HepG2 (cell line): ENCODE results near the gene SPHK1. TPM values are rescaled to one million over a fixed set of nuclear protein-coding genes. Genes with fewer than 3 reads are reported as not detected.

Experiments used
- ATAC-seq: fragments of 200-7000 bp; cut with Tn5 transposase; 3 replicates; pipeline ENCODE4 v1.9.1; 2020; ENCODE audit warnings: mild to moderate bottlenecking, moderate library complexity
- BruUV-seq: library from RNA; stranded (reverse); fragments of 400-500 nt; replicated peaks from 2 replicates; lab custom pipeline; 2021; lab: Mats Ljungman, UMichigan
- CTCF ChIA-PET: fragments of 300-600 bp; formaldehyde crosslinking; extraction: SDS; loops from one replicate; lab custom pipeline; 2021; ENCODE audit warnings: low total read pairs, inconsistent platforms, low intra/inter-chr PET ratio; lab: Yijun Ruan, JAX
- POLR2A ChIA-PET: fragments of 350-600 bp; sonication (Branson Sonifier 250); formaldehyde crosslinking; loops from one replicate; lab custom pipeline; 2020; ENCODE audit warnings: antibody characterized with exemption, inconsistent platforms; lab: Yijun Ruan, JAX
- DNase-seq: peaks from one replicate; pipeline ENCODE4 v3.0.0-alpha.2; 2015; ENCODE audit warnings: low spot score
- FAIRE-seq: peaks from 3 replicates; lab custom pipeline; 2011; peaks lifted over from hg19 to GRCh38; lab: Jason Lieb, UNC
- H2AFZ ChIP-seq: one replicate; pipeline ENCODE4 v1.6.1; 2011; ENCODE audit warnings: low read length, inconsistent platforms
- H3K27ac ChIP-seq: fragments of 300-600 bp; 3 replicates; pipeline ENCODE4 v1.8.0; 2011; ENCODE audit warnings: mixed run types, mild to moderate bottlenecking, mixed read lengths, low read length, inconsistent platforms; ENCODE audit not compliant: insufficient read depth; ENCODE audit errors: extremely low read length
- H3K27me3 ChIP-seq, 2 experiments: fragments of 200-600 bp in 1 of 2; 2 replicates in 1 of 2; 3 replicates in 1 of 2; pipeline versions ENCODE4 v1.6.0 to v1.8.0; 2011; ENCODE audit warnings: low read length in 2 of 2, mild to moderate bottlenecking in 2 of 2, moderate library complexity in 2 of 2, inconsistent platforms in 1 of 2; ENCODE audit not compliant: insufficient read depth in 2 of 2, control insufficient read depth in 1 of 2
- H3K36me3 ChIP-seq, 2 experiments: fragments of 200-600 bp in 1 of 2; replicated peaks in 1 of 2; 2 replicates in 1 of 2; 3 replicates in 1 of 2; pipeline versions ENCODE4 v1.5.1 to v1.8.0; 2011; ENCODE audit warnings: low read length in 2 of 2, inconsistent platforms in 1 of 2; ENCODE audit not compliant: insufficient read depth in 2 of 2, control insufficient read depth in 1 of 2
- H3K4me1 ChIP-seq: 2 replicates; pipeline ENCODE4 v1.5.1; 2012; ENCODE audit warnings: low read length, inconsistent platforms; ENCODE audit not compliant: insufficient read depth
- H3K4me2 ChIP-seq: 2 replicates; pipeline ENCODE4 v1.6.0; 2011; ENCODE audit warnings: low read depth, low read length, inconsistent platforms
- H3K4me3 ChIP-seq, 3 experiments: fragments of 200-600 bp in 1 of 3; sonication (generic), shearing (Covaris generic) in 1 of 3; replicated peaks in 1 of 3; 2 replicates each; pipeline ENCODE4 v1.5.1; 2011 to 2016; ENCODE audit warnings: low read length in 3 of 3, inconsistent platforms in 2 of 3, low read depth in 2 of 3, mild to moderate bottlenecking in 2 of 3, control low read depth in 1 of 3, mixed read lengths in 1 of 3; ENCODE audit not compliant: insufficient read depth in 1 of 3
- H3K79me2 ChIP-seq: one replicate; pipeline ENCODE4 v1.6.1; 2011; ENCODE audit warnings: low read length, inconsistent platforms; ENCODE audit not compliant: insufficient read depth
- H3K9ac ChIP-seq: 2 replicates; pipeline ENCODE4 v1.6.0; 2011; ENCODE audit warnings: mild to moderate bottlenecking, low read depth, low read length, inconsistent platforms; ENCODE audit not compliant: insufficient read depth
- H3K9me3 ChIP-seq: 2 replicates; pipeline ENCODE4 v1.5.1; 2012; ENCODE audit warnings: mild to moderate bottlenecking, low read length
- H4K20me1 ChIP-seq: 2 replicates; pipeline ENCODE4 v1.6.0; 2011; ENCODE audit warnings: inconsistent platforms, mild to moderate bottlenecking, low read length, moderate library complexity; ENCODE audit not compliant: insufficient read depth
- EP300 ChIP-seq, 3 experiments: sonication (generic) in 1 of 3; formaldehyde crosslinking in 1 of 3; IDR thresholded peaks; 2 replicates each; pipeline versions ENCODE4 v1.5.1 to v1.6.1; 2011 to 2020; ENCODE audit warnings: low read depth in 2 of 3, low read length in 2 of 3, borderline replicate concordance in 1 of 3, improper control_type of control experiment in 1 of 3, mild to moderate bottlenecking in 1 of 3, missing genetic modification reagents in 1 of 3, moderate library complexity in 1 of 3
- FOSL2 ChIP-seq: sonication (generic); formaldehyde crosslinking; IDR thresholded peaks from 2 replicates; pipeline ENCODE4 v1.4.0; 2020; ENCODE audit warnings: missing genetic modification reagents
- FOXA3 ChIP-seq: IDR thresholded peaks from 2 replicates; pipeline ENCODE4 v1.6.1; 2016; ENCODE audit warnings: missing genetic modification reagents, missing compliant biosample characterization
- GFI1 ChIP-seq: sonication (generic); formaldehyde crosslinking; IDR thresholded peaks from 2 replicates; pipeline ENCODE4 v1.5.0; 2020; ENCODE audit warnings: missing genetic modification reagents, mild to moderate bottlenecking, borderline replicate concordance
- HMG20A ChIP-seq: IDR thresholded peaks from 2 replicates; pipeline ENCODE4 v1.6.1; 2016; ENCODE audit warnings: borderline replicate concordance
- HOXA3 ChIP-seq: sonication (generic); formaldehyde crosslinking; IDR thresholded peaks from 2 replicates; pipeline ENCODE4 v1.5.0; 2020; ENCODE audit warnings: missing genetic modification reagents
- MED1 ChIP-seq: sonication (generic); formaldehyde crosslinking; IDR thresholded peaks from 2 replicates; pipeline ENCODE4 v1.4.0; 2020; ENCODE audit warnings: missing genetic modification reagents
- MIER2 ChIP-seq: IDR thresholded peaks from 2 replicates; pipeline ENCODE4 v1.6.1; 2016; ENCODE audit warnings: missing biosample characterization, missing genetic modification reagents
- MLX ChIP-seq: IDR thresholded peaks from 2 replicates; pipeline ENCODE4 v1.6.1; 2016
- SOX6 ChIP-seq, 2 experiments: fragments of 450-650 bp in 1 of 2; sonication (generic) in 1 of 2; formaldehyde crosslinking in 1 of 2; IDR thresholded peaks; 2 replicates each; pipeline versions ENCODE4 v1.4.0 to v1.6.1; 2017 to 2020; ENCODE audit warnings: antibody characterized with exemption in 1 of 2, mild to moderate bottlenecking in 1 of 2, missing genetic modification reagents in 1 of 2
- YEATS2 ChIP-seq: sonication (generic); formaldehyde crosslinking; IDR thresholded peaks from 2 replicates; pipeline ENCODE4 v1.4.0; 2020; ENCODE audit warnings: missing genetic modification reagents, borderline replicate concordance
- ZBTB37 ChIP-seq: sonication (generic); formaldehyde crosslinking; IDR thresholded peaks from 2 replicates; pipeline ENCODE4 v1.4.0; 2020; ENCODE audit warnings: mild to moderate bottlenecking, missing genetic modification reagents
- ZNF232 ChIP-seq: sonication (generic); formaldehyde crosslinking; IDR thresholded peaks from 2 replicates; pipeline ENCODE4 v1.4.0; 2020; ENCODE audit warnings: missing genetic modification reagents, borderline replicate concordance
- ZNF24 ChIP-seq: fragments of 450-650 bp; IDR thresholded peaks from 2 replicates; pipeline ENCODE4 v1.6.1; 2017; ENCODE audit warnings: antibody characterized with exemption, mild to moderate bottlenecking
- WGBS: methylation state at CpG from one replicate; pipeline ENCODE4 v1.1.6; 2017; ENCODE audit warnings: low lambda C conversion rate; 5-methylcytosine and 5-hydroxymethylcytosine counted together
- in situ Hi-C: cut with HindIII; loops from 2 replicates; pipeline ENCODE4 v1.10.0; 2017; ENCODE audit warnings: low pct_unique_long_range_greater_than_20kb; ENCODE audit not compliant: extremely low pct_ligation_motif_present
- intact Hi-C: fragments of 100-400 bp; cut with micrococcal nuclease; formaldehyde crosslinking; loops from one replicate; pipeline ENCODE4 v1.10.0; 2022; ENCODE audit not compliant: unreplicated experiment
- polyA plus RNA-seq, 8 experiments: library from polyadenylated mRNA; depleted of rRNA in 3 of 8; stranded (reverse) in 7 of 8; unstranded in 1 of 8; fragments of >200 nt; fragmentation: Illumina TruSeq in 4 of 8; extraction: Trizol in 4 of 8; gene quantifications; 2 replicates each; pipeline versions ENCODE4 v1.2.1 to v1.2.3, GENCODE V29; 2011 to 2016; ENCODE audit warnings: low read depth in 4 of 8, missing spikeins in 1 of 8, mixed read lengths in 1 of 8; ENCODE audit not compliant: insufficient read depth in 1 of 8
- total RNA-seq, 5 experiments: library from RNA; depleted of rRNA; stranded (reverse); fragments of >200 nt; fragmentation: Illumina TruSeq; extraction: Trizol; gene quantifications; 2 replicates each; pipeline ENCODE4 v1.2.3, GENCODE V29; 2016; ENCODE audit warnings: low read depth in 1 of 5
- TF ChIP-seq, protein P1 (sequence below): IDR thresholded peaks from 2 replicates; pipeline ENCODE4 v1.6.1; 2016; ENCODE audit warnings: low read depth

Gene SPHK1
- total and polyA plus RNA-seq, 2 of the 13 experiments (the other 11 are each of a cell fraction or from before 2014, with no cell fraction given): 129 to 160 TPM

GRCh38 chr17:76354747-76355310 is 29.6 kb upstream of the SPHK1 start (continued):
- TF ChIP-seq GFI1 (CRISPR knock-in tag): 0 out of 2 replicates have a peak, but pooled peaks have one; percentile 6
- TF ChIP-seq, protein P1, sequence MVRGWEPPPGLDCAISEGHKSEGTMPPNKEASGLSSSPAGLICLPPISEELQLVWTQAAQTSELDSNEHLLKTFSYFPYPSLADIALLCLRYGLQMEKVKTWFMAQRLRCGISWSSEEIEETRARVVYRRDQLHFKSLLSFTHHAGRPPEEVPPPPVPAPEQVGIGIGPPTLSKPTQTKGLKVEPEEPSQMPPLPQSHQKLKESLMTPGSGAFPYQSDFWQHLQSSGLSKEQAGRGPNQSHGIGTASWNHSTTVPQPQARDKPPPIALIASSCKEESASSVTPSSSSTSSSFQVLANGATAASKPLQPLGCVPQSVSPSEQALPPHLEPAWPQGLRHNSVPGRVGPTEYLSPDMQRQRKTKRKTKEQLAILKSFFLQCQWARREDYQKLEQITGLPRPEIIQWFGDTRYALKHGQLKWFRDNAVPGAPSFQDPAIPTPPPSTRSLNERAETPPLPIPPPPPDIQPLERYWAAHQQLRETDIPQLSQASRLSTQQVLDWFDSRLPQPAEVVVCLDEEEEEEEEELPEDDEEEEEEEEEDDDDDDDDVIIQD (CRISPR knock-in tag): no peak
- TF ChIP-seq, all 625 proteins: peak for 19

GRCh38 chr17:76356803-76357456 is 27.5 kb upstream of the SPHK1 start:
- Histone ChIP-seq H4K20me1 (no peaks in the 10 kb centered on the region), H3K27me3 (no peaks in the 10 kb centered on the region; a peak in 1 of 5 replicates), H3K9me3 (no peaks in the 10 kb centered on the region), H2AFZ (peak overlapping the region; percentile 15), H3K36me3 (no peaks in the 10 kb centered on the region), H3K9ac (peak overlapping the region; percentile 62), H3K4me2 (peak overlapping the region; percentile 81), H3K27ac (peak overlapping the region; percentile 80), H3K79me2 (peaks cover 15% of the 10 kb centered on the region), H3K4me1 (peaks cover 68% of the 10 kb centered on the region), H3K4me3 (peak overlapping the region; percentile 21 to 57 (median 35))
- intact Hi-C loops (no loop called here), in situ Hi-C loops (no loop called here)
- no TSS peak for BruUV-seq
- 13% methylated on average over 12 of the region's 12 CpGs for WGBS
- ChIA-PET POLR2A (interaction anchor here (1.0 to 24.7 kb wide), 7 partner anchors 10 to 49 kb away, joined by 3 to 1379 read pairs (median 6); partner anchors contain the start of genes QRICH2 and SPHK1), CTCF (no interaction called here)
- ATAC-seq: peak; percentile 59
- peak; percentile 83 for DNase-seq
- FAIRE-seq: no peak
- TF ChIP-seq MED1 (CRISPR knock-in tag) (peak; percentile 30; the same call in 1 of the 2 replicates), MIER2 (CRISPR knock-in tag) (no peak), FOXA3 (CRISPR knock-in tag) (peak; percentile 76), ZNF24 (peak; percentile 55; the same call in 1 of the 2 replicates), ZNF232 (peak; percentile 49; the same call in 1 of the 2 replicates), ZBTB37 (no peak), FOSL2 (CRISPR knock-in tag) (0 out of 2 replicates have a peak, but pooled peaks have one; percentile 4), EP300 (IDR thresholded peaks at IDR 0.05; ENCODE audit: low read depth in 2 of 2, low read length in 2 of 2) (0 out of 4 replicates have a peak, but pooled peaks of 1 of the 2 experiments have one; percentile 4), EP300 (CRISPR knock-in tag; IDR thresholded peaks at IDR 0.05; ENCODE audit: borderline replicate concordance) (no peak), YEATS2 (CRISPR knock-in tag) (0 out of 2 replicates have a peak, but pooled peaks have one; percentile 21), MLX (0 out of 2 replicates have a peak, but pooled peaks have one; percentile 14), SOX6 (IDR thresholded peaks at IDR 0.05) (no peak), SOX6 (CRISPR knock-in tag; IDR thresholded peaks at IDR 0.05) (0 out of 2 replicates have a peak, but pooled peaks have one; percentile 5), HOXA3 (CRISPR knock-in tag) (peak; percentile 29; the same call in 1 of the 2 replicates), HMG20A (CRISPR knock-in tag) (0 out of 2 replicates have a peak, but pooled peaks have one; percentile 5)
